NCI-H1092 (cell line): Measurements from ENCODE around the gene GJA4.

Experiments used
- DNase-seq: peaks from one replicate; lab custom pipeline; 2025; lab: John Stamatoyannopoulos, UW

The GJA4 gene

GRCh38 chr1:34839526-34840305 is 46.9 kb downstream of the GJA4 start:
- no peak for DNase-seq

GRCh38 chr1:34840426-34840825 is 47.6 kb downstream of the GJA4 start:
- DNase-seq, result no peak

GRCh38 chr1:34842073-34842472 is 49.3 kb downstream of the GJA4 start:
- no peak for DNase-seq

GRCh38 chr1:34842952-34843371 is 50.2 kb downstream of the GJA4 start:
- no peak for DNase-seq

- no peak for DNase-seq
Observed at GRCh38 chr1:34843392-34844251, 50.8 kb downstream of the GJA4 start.

GRCh38 chr1:34844252-34844634 is 51.4 kb downstream of the GJA4 start:
- DNase-seq, result no peak
